GM21529 (cell line): ENCODE results near the gene TM4SF4.

Source experiments
- ATAC-seq: cut with Tn5 transposase; IDR thresholded peaks from one replicate; pipeline ENCODE4 v1.9.1; 2021; ENCODE audit not compliant: unreplicated experiment

The TM4SF4 gene

DNA sequence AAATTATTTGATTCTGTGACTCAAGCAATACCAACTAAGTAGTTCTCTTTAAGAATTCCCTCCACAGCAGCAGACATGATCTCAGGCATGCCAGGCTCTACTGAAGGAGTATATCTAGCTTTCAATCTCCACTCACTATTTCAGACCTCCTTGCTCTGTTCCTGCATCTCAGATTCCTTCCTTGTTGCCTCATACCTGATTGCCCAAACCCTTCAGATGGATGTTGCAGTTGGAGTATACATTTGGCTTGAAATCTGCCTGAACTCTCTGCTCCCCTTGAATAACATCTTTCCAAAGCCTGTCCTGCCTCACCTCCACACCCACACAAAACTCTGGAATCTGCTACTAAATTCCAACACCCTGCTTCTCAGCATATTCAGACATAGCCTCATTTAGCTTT is 19.8 kb upstream of the TM4SF4 start:
- no peak for ATAC-seq

- no peak for ATAC-seq
Observed at GRCh38 chr3:149455366-149455765, 19.1 kb upstream of the TM4SF4 start.

DNA sequence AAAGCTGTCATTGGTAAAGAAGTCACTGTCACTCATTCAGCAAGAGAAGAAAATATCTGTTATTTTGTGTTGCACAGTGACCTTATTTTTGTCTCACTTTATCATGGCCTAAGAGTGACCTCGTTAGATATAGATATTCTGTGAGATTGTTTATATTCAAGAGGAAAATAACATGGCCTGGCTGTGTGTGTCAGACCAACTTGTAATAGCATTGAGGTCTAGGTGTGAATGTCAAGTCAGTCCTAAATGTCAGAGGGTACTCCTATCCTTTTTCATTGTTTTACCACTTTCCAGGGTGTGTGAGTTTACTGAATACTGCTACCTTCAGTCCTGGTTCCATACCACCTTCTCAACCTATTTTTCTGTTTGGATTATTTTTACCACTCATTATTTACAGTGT is 18.5 kb upstream of the TM4SF4 start:
- no peak for ATAC-seq

DNA sequence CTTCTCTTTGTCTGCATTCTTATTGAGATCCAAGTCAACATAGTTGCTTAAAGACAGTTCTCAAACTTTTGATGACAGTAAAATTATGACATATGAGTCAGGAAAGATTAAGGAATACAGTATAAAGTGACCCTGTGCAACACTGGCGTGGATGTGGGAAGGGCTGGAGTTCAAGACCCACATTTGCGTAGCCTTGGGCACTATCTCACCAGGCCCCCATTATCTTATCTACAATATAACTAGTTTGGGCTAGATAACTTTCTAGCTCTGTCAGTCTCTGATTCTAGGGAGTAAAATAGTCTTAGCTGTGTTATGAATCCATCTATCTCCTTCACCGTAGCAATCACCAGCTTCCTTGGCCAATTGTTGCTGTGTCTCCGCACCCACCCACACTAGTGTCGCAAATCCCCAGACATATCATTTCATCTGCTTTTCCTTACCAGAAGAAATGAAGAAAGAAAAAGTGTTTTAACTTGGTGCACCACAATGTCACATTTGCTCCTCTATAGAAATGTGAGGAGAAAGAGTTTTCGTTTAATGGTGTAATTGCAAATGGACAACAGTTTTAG is 14.9 kb upstream of the TM4SF4 start:
- ATAC-seq, result no peak

DNA sequence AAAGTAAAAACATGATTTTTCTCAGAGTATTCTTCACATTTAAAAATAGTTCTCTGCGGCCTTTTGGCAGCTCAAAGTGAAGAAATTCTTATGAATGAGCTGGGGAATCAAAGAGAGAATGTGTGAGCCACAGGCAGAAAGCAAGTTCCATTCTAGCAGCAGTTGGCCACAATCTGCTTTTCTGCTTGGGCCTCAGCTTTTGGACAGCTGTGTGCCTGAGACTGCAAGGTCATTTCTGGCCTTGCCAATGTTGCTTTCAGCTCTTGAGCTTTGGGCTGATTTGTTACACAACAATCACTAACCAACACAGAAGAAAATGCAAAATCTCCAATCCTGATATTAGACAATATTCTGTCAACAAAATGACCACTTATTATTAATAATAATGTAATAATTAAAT is 14.4 kb upstream of the TM4SF4 start:
- no peak for ATAC-seq

- ATAC-seq, result no peak
Observed at GRCh38 chr3:149462051-149462450, 12.4 kb upstream of the TM4SF4 start.

- no peak for ATAC-seq
Observed at GRCh38 chr3:149462581-149463011, 11.9 kb upstream of the TM4SF4 start.

DNA sequence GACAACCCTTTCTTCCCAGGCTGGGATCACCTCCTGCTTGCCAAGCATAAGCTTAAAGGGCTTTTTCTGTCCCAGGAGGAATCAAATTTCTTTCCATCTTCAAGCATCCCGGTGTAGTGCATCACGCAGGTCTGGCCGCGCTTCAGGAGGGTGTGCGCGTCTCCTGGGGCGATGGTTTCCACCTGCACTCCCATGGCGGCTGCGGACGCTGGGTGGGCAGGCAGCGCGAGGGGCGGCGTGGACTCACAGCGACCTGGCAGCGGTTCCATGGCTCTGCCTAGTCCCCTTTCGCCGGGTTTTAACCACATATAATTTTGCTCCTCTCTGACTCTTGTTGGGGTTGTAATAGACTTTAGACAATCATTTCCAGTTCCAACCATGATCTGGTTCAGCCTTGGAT is 10.6 kb upstream of the TM4SF4 start:
- no peak for ATAC-seq

- no peak for ATAC-seq
Observed at GRCh38 chr3:149464542-149465328, 9.8 kb upstream of the TM4SF4 start.

- ATAC-seq, result no peak
Observed at GRCh38 chr3:149465351-149465883, 9.1 kb upstream of the TM4SF4 start.

DNA sequence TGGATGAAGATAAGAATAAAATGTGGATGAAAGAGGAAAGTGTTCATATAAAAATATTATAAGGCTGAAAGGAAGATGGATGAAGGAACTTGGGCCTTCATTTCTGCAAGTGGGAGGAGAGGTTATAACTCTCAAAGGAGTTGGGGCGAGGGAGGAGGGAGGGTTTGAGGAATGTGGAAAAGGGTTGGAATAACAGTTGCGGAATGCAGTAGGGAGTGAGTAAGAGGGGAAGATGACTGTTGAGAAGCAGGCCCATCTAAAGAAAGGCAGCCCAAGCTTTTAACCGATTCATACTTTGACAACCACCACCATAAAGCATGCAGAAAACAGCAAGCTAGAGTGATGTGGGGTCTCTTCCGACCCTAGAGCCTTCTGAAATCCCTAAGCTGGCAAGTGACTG is 8.3 kb upstream of the TM4SF4 start:
- ATAC-seq, result no peak

- peak; percentile 98 for ATAC-seq
Observed at GRCh38 chr3:149468504-149469212, 5.8 kb upstream of the TM4SF4 start.

GRCh38 chr3:149470381-149470780 is 4.1 kb upstream of the TM4SF4 start:
- ATAC-seq, result no peak

- ATAC-seq, result no peak
Observed at GRCh38 chr3:149472030-149472797, 2.3 kb upstream of the TM4SF4 start.

- no peak for ATAC-seq
Observed at GRCh38 chr3:149473357-149474249, 894 bp upstream of the TM4SF4 start.

DNA sequence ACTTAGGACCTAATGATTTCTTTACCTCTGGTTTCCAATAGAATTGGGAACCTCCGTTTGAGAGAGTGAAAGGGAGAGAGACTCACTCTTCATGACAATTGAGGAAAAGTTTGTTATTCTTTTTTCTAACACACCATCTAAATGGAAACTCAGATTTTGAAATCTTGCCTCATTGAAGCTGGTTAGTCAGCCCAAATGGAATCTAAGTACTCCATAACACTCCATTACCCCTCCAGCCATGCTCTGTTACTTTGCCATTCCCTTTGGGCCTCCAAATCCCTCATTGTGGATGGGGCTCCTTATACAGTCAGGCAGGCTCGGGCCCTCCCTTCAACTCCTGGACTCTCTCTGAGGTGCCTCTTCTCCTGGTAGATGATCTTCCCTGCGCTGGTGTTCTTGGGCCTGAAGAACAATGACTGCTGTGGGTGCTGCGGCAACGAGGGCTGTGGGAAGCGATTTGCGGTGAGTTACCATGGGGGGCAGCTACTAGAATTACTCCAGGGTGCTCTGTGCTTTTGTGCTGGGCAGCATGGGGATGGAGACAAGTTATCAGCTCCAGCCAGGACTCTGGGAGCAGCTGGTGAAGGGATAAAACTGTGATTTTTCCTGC is 1.1 kb downstream of the TM4SF4 start:
- no peak for ATAC-seq

DNA sequence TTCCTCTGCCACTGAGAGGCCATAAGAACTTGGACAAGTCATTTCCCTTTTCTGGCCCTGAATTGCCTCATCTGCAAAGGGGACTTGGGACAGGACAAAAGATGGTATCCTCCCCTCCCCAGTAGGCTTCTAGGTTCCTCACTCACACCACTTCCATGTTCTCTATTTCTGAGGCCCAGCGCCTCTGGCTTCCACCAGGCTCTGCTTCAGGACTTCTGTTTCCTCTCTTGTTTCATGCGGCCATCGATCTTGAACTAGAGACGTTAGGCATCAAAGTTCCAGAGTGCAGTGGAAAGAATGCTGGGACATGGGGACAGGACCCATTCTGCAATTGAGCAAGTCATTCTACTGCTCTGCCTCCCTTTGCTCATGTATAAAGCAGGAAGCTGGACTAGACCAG is 1.7 kb downstream of the TM4SF4 start:
- ATAC-seq, result no peak

GRCh38 chr3:149479621-149480325 is 5.3 kb downstream of the TM4SF4 start:
- no peak for ATAC-seq
